ENCODE results near the gene SZRD1.
A peak's percentile ranks its signal among the peaks of the same experiment; 100 is the strongest.

SZRD1 gene

GRCh38 chr1:16367968-16368890 is 1.2 kb downstream of the SZRD1 start:
- peak; percentile 37 for DNase-seq

DNA sequence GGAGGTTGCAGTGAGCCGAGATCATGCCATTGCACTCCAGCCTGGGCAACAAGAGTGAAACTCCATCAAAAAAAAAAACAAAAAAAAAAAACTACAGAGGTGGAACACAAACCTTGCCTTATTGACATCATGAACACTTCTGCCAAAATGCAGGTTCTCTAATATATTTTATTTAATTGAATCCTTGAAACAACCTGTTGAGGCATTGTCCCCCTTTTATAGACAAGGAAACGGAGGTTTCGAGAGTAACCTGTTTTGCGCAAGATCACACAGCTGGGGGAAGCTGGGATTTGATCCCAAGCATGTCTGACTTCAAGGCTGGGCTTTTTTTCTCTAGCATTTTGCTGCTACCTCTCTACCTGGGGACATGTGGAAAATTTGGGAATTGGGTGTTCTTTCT is 2.8 kb downstream of the SZRD1 start:
- no peak for DNase-seq

GRCh38 chr1:16371725-16372124 is 4.7 kb downstream of the SZRD1 start:
- peak; percentile 90 for DNase-seq

DNA sequence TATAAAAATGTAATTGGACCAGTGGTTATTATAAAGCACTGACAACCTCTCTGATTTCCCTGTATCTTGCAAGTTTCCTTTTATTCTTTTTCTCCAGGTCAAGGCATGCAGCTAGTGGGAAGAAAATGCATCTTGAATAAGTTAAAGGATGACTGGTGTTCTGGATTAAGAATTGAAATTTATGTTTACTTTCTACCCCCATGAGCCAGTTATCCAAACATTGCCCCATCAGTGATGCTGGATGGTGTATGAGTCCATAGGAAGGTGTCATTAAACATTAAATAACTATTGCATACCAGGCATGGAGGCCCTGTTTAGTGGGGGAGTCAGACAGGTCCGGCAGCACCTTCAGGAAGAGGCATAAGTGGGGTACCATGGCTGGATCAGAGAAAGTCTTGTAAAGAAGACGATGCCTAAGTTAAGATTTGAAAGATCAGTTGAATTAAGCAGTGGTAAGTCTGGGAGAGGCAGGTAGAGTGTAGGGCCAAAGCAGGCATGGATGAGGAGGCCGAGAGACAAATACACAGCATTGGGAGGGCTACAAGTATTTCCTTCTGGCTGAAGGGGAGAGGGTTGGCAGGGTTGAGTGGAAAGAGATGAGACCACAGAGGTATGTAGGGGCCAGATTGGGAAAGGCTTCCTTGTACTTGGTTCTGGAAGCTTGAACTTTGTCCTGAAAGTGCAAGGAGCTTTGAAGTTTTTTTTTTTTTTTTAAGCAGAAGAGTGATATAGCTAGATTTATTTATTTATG is 5.7 kb downstream of the SZRD1 start:
- peak; percentile 12 for DNase-seq

GRCh38 chr1:16374266-16374665 is 7.2 kb downstream of the SZRD1 start:
- DNase-seq: no peak

GRCh38 chr1:16375521-16376340 is 8.7 kb downstream of the SZRD1 start:
- no peak for DNase-seq

DNA sequence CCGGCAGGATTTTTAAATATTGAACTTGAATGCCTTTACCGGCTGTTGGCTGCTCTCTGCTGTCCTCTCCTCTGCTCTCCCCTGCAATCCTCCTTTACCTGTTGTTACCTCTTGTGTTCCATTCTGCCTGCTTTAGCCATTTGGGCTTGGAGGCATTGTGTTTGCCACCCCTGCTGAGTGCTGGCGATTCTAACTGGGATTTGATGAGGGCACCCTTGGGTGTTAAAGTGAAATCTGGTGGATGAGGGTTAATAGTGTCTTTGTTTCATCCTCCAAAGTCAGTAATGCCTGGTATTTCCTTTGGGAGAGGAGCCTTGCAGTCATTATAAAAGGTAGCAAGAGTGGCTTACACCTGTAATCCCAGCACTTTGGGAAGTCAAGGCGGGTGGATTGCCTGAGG is 9.9 kb downstream of the SZRD1 start:
- no peak for DNase-seq

DNA sequence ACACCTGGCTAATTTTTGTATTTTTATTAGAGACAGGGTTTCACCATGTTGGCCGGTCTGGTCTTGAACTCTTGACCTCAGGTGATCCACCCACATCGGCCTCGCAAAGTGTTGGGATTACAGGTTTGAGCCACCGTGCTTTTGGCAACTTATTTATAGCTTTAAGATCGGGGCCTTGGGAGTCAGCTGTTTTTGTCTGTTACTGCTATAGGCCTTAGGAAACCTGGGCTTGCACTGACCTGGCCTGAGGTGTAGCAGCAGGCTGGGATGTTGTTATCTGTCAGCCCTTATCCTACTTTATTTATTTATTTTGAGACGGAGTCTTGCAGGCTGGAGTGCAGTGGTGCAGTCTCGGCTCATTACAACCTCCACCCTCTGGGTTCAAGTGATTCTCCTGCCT is 11.4 kb downstream of the SZRD1 start:
- no peak for DNase-seq

- no peak for DNase-seq
Measured at GRCh38 chr1:16380868-16381267, 13.8 kb downstream of the SZRD1 start.

DNA sequence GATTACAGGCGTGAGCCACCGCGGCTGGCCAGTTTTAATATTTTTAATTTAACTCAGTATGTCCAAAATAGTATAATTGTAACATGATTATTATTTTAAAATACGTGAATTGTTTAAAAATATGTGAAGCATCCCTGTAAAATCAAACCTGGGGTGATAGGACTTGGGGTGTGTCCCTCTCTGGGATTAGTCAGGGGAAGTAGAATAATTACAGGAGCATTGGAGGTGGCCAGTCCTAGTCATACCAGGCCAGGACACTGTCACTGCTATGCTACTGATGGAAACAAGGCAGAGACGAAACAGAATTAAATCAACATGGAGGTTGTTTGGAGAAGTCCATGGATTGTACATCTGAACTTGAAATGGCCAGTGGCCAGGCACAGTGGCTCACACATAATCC is 16.8 kb downstream of the SZRD1 start:
- no peak for DNase-seq

DNA sequence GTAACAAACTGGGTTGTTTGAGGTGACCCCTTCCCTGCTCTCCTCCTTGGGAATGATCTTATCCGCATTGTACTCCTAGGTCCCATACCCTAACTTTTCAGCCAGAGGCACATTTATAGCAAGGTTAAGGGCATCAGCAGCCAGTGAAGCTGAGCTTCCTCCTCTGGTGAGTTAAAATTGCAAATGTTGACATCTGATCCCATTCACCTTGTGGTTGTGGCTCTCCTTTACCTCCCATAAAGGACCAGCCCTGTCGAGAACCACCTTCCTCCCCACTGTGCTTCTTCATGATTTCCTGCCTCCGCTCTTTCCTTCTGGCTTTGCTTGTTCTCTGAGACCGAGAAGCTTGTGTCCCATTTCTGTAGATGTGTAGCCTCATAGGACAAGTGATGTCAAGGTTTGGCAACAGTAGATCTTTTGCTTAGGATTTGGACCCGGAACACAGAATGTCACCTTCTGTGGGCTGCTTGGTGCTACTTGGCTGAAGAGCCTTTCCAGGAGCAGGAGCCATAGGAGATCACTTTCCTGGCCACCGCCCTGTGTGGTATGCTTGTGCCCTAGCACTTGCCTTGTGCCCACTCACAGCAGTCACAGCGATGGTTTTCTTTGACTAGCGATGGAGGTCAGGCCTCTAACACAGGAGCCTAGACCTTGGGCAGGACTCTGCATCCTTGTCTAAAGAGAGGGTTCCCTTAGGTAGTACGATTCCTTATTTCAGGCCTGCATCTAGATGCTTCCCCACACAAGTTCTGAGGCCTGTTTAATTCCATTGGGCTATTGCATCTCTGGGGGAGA is 18.8 kb downstream of the SZRD1 start:
- DNase-seq: no peak

- DNase-seq: peak; percentile 52
Measured at GRCh38 chr1:16386454-16387113, 19.5 kb downstream of the SZRD1 start.

DNA sequence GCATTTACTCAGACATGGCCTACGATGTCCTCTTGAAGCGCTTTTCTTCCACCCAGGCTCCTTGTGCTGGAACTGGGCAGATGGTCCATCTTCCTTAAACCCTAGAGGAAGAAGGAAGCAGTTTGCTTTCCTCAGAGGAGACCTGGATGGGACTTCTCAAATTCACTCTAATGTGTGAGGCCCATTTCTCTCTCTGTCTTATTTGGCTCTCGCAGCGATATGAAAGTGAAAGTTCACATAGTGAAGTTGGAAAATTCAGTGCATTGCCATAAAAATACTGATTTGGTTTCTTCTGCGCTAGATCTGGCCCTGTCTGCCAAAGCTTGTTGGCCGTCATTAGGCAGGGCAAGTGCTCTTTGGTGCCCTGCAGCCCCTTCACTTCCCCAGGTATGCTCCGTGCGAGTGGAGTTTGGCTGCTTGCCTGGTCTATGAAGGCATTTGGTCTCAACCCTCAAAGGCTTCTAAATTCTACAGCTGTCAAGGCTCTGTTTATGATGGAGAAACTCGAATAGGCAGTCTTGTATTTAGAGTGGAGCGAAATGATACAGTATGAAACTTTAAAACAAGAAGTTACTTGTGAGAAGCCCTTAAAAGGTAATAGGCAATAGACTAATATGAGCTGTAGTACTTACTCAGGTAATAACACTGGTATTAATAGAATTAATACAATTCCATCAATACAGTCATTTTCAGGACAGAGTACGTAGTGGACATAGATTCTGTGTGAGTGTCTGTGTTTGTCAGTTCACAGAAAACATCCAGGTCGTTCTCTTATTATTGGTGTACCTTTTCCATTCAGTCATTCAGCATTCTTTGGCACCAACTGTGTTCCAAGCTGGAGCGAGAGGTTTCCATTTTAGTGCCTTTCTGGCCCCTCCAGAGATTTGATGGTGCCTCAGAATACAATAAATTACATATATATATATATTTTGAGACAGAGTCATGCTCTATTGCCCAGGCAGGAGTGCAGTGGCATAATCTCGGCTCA is 20.5 kb downstream of the SZRD1 start:
- peak; percentile 68 for DNase-seq

- DNase-seq: peak; percentile 66
Measured at GRCh38 chr1:16391411-16391810, 24.4 kb downstream of the SZRD1 start.

DNA sequence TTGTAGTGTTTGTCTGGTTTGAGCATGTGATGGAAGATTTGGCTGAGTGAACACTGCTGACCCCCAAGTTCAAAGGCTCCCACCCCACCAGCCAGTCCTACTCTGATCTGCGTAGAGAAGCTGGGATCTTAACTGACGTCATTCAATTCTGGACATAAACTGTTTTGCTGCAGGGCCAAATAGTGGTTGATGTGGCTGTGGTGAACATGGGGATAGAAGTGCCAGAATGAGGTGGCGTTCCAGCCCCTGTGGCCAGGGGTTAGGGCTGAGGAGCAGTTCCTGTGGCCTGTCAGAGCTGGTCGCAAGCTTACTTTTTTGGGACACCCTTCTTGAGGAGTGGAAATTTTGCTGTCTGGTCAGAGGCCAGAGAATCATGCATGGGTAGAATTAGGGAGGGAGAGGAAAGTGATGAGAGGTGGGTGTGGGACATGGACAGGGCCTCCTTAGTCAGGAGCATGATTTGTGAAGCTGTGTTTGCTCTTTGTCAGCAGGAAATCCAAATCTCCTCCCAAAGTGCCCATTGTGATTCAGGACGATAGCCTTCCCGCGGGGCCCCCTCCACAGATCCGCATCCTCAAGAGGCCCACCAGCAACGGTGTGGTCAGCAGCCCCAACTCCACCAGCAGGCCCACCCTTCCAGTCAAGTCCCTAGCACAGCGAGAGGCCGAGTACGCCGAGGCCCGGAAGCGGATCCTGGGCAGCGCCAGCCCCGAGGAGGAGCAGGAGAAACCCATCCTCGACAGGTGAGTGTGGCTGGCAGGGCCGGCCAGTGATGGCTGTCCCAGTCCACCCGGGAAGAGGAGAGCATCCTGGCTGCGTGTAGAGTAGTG is 25.9 kb downstream of the SZRD1 start:
- no peak for DNase-seq

DNA sequence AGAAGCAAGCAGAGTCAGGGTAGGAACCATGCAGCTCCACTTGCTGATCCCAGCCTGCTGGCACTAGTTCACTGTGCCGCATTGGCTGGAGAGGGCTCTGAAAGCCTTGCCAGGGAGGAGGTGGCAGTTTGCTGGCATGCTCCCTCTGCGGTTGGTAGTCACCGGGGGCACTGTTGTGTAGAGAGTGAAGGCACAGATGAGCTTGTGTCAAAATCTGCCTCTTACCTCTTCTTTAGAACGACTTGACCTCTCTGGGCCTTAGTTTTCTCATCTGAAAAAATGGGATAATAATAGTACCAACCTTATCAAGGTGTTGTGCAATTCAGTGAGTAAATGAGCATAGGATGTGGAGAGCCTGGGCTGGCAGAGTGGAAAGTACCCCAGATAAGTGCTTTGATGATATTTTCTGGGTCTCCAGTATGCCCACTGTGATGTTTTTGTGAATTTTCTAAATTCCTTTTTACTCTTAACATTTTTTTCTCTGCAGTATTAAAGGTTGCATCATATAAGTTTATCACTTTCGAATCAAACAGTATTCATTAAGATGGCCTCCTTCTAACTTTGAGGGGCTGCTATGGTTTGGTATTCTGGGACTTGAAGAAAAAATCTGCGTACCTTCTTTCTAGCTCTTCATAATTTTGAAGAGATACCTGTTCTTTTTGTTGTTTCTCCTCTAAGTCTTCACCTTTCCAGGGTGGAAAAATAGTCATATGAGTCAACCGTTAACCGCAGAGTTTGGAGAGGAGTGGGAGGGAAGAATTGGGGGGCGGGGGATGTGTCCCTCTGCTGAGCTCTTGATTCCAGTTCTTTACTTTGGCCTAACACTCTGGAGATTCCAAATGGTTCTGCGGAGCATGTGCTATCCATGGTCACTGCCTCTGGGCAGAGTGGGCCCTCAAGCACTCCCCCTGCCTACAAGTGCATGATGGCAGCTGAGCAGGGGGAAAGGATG is 26.8 kb downstream of the SZRD1 start:
- DNase-seq: no peak

- DNase-seq: no peak
Measured at GRCh38 chr1:16394977-16395376, 27.9 kb downstream of the SZRD1 start.

GRCh38 chr1:16396591-16396990 is 29.5 kb downstream of the SZRD1 start:
- peak; percentile 26 for DNase-seq

All from inflammatory macrophage treated with lipopolysaccharide for 4 hours (primary cell).